ENCODE measurements around the gene SEMA5A.

DNA sequence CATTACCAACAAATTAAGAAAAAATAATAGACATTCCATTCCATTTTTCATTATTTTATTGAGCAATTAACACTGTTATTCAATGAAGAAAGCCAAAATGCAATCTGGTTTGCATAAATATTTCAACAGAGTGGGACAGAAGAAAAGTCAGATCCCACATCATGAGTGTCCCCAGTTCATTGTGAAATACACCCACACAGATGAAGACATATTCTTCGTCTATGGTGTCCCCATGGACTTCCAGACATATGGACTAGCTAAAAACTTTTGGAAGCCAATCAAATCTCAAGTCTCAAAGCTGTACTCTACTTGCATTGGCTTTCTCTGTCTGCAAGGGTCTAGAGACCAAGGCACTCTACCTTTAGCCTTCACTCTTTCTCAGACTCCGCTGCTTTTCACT lies 194.3 kb downstream of the SEMA5A start:
- TF ChIP-seq, protein P1, sequence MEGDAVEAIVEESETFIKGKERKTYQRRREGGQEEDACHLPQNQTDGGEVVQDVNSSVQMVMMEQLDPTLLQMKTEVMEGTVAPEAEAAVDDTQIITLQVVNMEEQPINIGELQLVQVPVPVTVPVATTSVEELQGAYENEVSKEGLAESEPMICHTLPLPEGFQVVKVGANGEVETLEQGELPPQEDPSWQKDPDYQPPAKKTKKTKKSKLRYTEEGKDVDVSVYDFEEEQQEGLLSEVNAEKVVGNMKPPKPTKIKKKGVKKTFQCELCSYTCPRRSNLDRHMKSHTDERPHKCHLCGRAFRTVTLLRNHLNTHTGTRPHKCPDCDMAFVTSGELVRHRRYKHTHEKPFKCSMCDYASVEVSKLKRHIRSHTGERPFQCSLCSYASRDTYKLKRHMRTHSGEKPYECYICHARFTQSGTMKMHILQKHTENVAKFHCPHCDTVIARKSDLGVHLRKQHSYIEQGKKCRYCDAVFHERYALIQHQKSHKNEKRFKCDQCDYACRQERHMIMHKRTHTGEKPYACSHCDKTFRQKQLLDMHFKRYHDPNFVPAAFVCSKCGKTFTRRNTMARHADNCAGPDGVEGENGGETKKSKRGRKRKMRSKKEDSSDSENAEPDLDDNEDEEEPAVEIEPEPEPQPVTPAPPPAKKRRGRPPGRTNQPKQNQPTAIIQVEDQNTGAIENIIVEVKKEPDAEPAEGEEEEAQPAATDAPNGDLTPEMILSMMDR (IDR thresholded peaks at IDR 0.05) = no peak
- no peak for TF ChIP-seq POLR2A (IDR thresholded peaks at IDR 0.05)
- TF ChIP-seq EP300 (IDR thresholded peaks at IDR 0.05) = no peak
- TF ChIP-seq POLR2AphosphoS5 (IDR thresholded peaks at IDR 0.05) = peak in 1 of 4 donors; percentile 29
